Endothelial cell of umbilical vein (primary cell): ENCODE results near the gene CD226. TPM values are rescaled to one million over a fixed set of nuclear protein-coding genes. Genes with fewer than 3 reads are reported as not detected.

Source experiments
- BruUV-seq: library from RNA; stranded (reverse); fragments of 400-500 nt; replicated peaks from 2 replicates; lab custom pipeline; 2021; lab: Mats Ljungman, UMichigan
- CTCF ChIA-PET: fragments of 300-600, 350-600 bp; sonication (Branson Sonifier 250); formaldehyde crosslinking; loops from one replicate; lab custom pipeline; 2021; ENCODE audit warnings: antibody characterized with exemption, inconsistent platforms; lab: Charles Lee
- POLR2A ChIA-PET: fragments of 300-600, 350-600 bp; sonication (Branson Sonifier 250); formaldehyde crosslinking; loops from one replicate; lab custom pipeline; 2021; ENCODE audit warnings: antibody characterized with exemption, inconsistent platforms; lab: Charles Lee
- DNase-seq: peaks from one replicate; pipeline ENCODE4 v3.0.0-alpha.2; 2011; ENCODE audit warnings: low read depth, low spot score
- FAIRE-seq: peaks from 2 replicates; lab custom pipeline; 2011; peaks lifted over from hg19 to GRCh38; lab: Jason Lieb, UNC
- H2AFZ ChIP-seq: 2 replicates; pipeline ENCODE4 v1.6.0; 2012; ENCODE audit warnings: low read depth, low read length, control low read depth, inconsistent platforms
- H3K27ac ChIP-seq: 2 replicates; pipeline ENCODE4 v1.5.1; 2011; ENCODE audit warnings: low read depth, mild to moderate bottlenecking, control low read depth, low read length, moderate library complexity; ENCODE audit not compliant: insufficient read depth
- H3K27me3 ChIP-seq, 2 experiments: 2 replicates each; pipeline versions ENCODE4 v1.6.0 to v1.6.1; 2011; ENCODE audit warnings: low read length in 2 of 2, mixed read lengths in 1 of 2; ENCODE audit not compliant: control insufficient read depth in 2 of 2, insufficient read depth in 2 of 2
- H3K36me3 ChIP-seq, 2 experiments: 2 replicates in 1 of 2; 3 replicates in 1 of 2; pipeline ENCODE4 v1.5.1; 2011; ENCODE audit warnings: low read length in 2 of 2, mild to moderate bottlenecking in 1 of 2, moderate library complexity in 1 of 2; ENCODE audit not compliant: control insufficient read depth in 2 of 2, insufficient read depth in 2 of 2; ENCODE audit errors: extremely low read depth in 1 of 2
- H3K4me1 ChIP-seq: 3 replicates; pipeline ENCODE4 v1.5.1; 2011; ENCODE audit warnings: mild to moderate bottlenecking, low read length; ENCODE audit not compliant: control insufficient read depth, insufficient read depth; ENCODE audit errors: extremely low read depth
- H3K4me2 ChIP-seq: 2 replicates; pipeline ENCODE4 v1.6.1; 2011; ENCODE audit warnings: low read length, control low read depth, mixed read lengths; ENCODE audit not compliant: insufficient read depth
- H3K4me3 ChIP-seq, 3 experiments: fragments of 200-600 bp in 1 of 3; sonication (generic), shearing (Covaris generic) in 1 of 3; replicated peaks in 1 of 3; 2 replicates each; pipeline ENCODE4 v1.5.1; 2011 to 2016; ENCODE audit warnings: control low read depth in 3 of 3, low read length in 3 of 3, mild to moderate bottlenecking in 2 of 3, inconsistent platforms in 1 of 3, low read depth in 1 of 3, moderate library complexity in 1 of 3; ENCODE audit not compliant: insufficient read depth in 1 of 3
- H3K79me2 ChIP-seq: 2 replicates; pipeline ENCODE4 v1.6.0; 2012; ENCODE audit warnings: low read length, inconsistent platforms; ENCODE audit not compliant: control insufficient read depth, insufficient read depth
- H3K9ac ChIP-seq: replicated peaks from 2 replicates; pipeline ENCODE3; 2011; ENCODE audit warnings: low read length, control low read depth; ENCODE audit not compliant: insufficient read depth; ENCODE audit errors: extremely low read depth
- H3K9me1 ChIP-seq: replicated peaks from 3 replicates; pipeline ENCODE4 v1.6.0; 2011; ENCODE audit warnings: mild to moderate bottlenecking, low read length; ENCODE audit not compliant: control insufficient read depth, insufficient read depth; ENCODE audit errors: extremely low read depth
- H3K9me3 ChIP-seq: replicated peaks from 2 replicates; pipeline ENCODE4 v1.5.1; 2012; ENCODE audit warnings: low read length, inconsistent platforms; ENCODE audit not compliant: control insufficient read depth, insufficient read depth
- H4K20me1 ChIP-seq: replicated peaks from 2 replicates; pipeline ENCODE3; 2011; ENCODE audit warnings: mild to moderate bottlenecking, low read length; ENCODE audit not compliant: control insufficient read depth, insufficient read depth; ENCODE audit errors: extremely low read depth
- EZH2 ChIP-seq: IDR thresholded peaks from 2 replicates; pipeline ENCODE4 v1.6.1; 2012; ENCODE audit warnings: borderline replicate concordance, low read depth, mild to moderate bottlenecking, moderate library complexity, low read length, inconsistent platforms; ENCODE audit not compliant: severe bottlenecking
- FOS ChIP-seq: IDR thresholded peaks from 2 replicates; pipeline ENCODE4 v1.6.1; 2011; ENCODE audit warnings: mild to moderate bottlenecking, low read length, moderate library complexity, borderline replicate concordance; ENCODE audit not compliant: insufficient read depth
- GATA2 ChIP-seq: IDR thresholded peaks from 2 replicates; pipeline ENCODE4 v1.7.0; 2011; ENCODE audit warnings: low read depth, mild to moderate bottlenecking, moderate library complexity, mixed read lengths, low read length; ENCODE audit not compliant: insufficient read length, insufficient read depth
- JUN ChIP-seq: IDR thresholded peaks from 2 replicates; pipeline ENCODE4 v1.6.1; 2011; ENCODE audit warnings: borderline replicate concordance, low read depth; ENCODE audit not compliant: insufficient read length, insufficient read depth
- MYC ChIP-seq: IDR thresholded peaks from one replicate; pipeline ENCODE4 v1.6.1; 2011; ENCODE audit warnings: mild to moderate bottlenecking, low read depth, low read length
- POLR2A ChIP-seq: IDR thresholded peaks from 2 replicates; pipeline ENCODE4 v1.6.1; 2012; ENCODE audit warnings: low read depth, mild to moderate bottlenecking, control low read depth, low read length
- POLR2AphosphoS5 ChIP-seq: IDR thresholded peaks from 2 replicates; pipeline ENCODE4 v1.6.1; 2012; ENCODE audit warnings: low read depth, mild to moderate bottlenecking, control low read depth, low read length, moderate library complexity; ENCODE audit not compliant: insufficient read depth
- dilution Hi-C: fragments of 300-500 bp; cut with MboI; formaldehyde crosslinking; loops from one replicate; pipeline ENCODE4 v1.15.0; 2019; ENCODE audit warnings: low sequenced_read_pairs; ENCODE audit not compliant: extremely low pct_ligation_motif_present
- intact Hi-C: fragments of 100-400 bp; cut with micrococcal nuclease; formaldehyde crosslinking; loops from one replicate; pipeline ENCODE4 v1.10.0; 2022
- polyA plus RNA-seq, 4 experiments: library from polyadenylated mRNA; depleted of rRNA in 3 of 4; stranded (reverse) in 3 of 4; unstranded in 1 of 4; fragments of >200 nt; gene quantifications; 2 replicates each; pipeline versions ENCODE4 v1.2.1 to v1.2.3, GENCODE V29; 2011 to 2012; ENCODE audit warnings: missing spikeins in 1 of 4
- total RNA-seq: library from RNA; stranded (reverse); gene quantifications from 2 replicates; pipeline ENCODE4 v1.2.3, GENCODE V29; 2021
- TF ChIP-seq, protein P1 (sequence below): IDR thresholded peaks from 2 replicates; pipeline ENCODE4 v1.6.1; 2011; ENCODE audit not compliant: insufficient read depth, insufficient read length
- TF ChIP-seq, protein P2 (sequence below), 2 donors: IDR thresholded peaks; 1 replicate in 1 of 2; 2 replicates in 1 of 2; pipeline ENCODE4 v1.5.1; 2011; ENCODE audit warnings: low read length in 2 of 2, mild to moderate bottlenecking in 2 of 2, moderate library complexity in 2 of 2, control low read depth in 1 of 2, inconsistent platforms in 1 of 2, low read depth in 1 of 2; ENCODE audit not compliant: insufficient read depth in 1 of 2; ENCODE audit errors: extremely low read depth in 1 of 2

CD226 gene
- total and polyA plus RNA-seq, 2 donors (not counting 3 experiments of a cell fraction or from before 2014, with no cell fraction given) = 0.20 TPM; not detected in 1

DNA sequence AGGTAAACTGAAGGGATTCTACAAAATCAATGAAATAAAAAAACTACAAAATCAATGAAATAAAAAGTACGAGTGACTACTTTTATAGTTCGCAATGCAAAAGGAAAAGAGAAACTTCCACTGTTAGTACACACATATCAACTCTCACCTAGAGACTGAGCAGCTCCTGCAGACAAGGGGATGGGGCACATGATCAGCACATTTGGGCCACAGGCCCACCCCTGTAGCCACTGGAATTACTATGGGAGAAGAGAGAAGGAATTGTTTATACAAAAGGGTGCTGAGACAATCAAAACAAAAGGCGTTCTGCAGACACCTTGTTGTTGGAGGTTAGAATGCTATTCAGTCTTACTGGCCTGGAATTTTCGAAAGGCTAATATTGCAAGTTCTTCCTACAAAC, 34.7 kb upstream of the CD226 start:
- BruUV-seq = no TSS peak
- no peaks in the 10 kb centered on the region for H3K79me2 ChIP-seq
- dilution Hi-C loops = no loop called here
- no peak for TF ChIP-seq MYC
- no peak for TF ChIP-seq JUN
- no peak for TF ChIP-seq POLR2AphosphoS5
- no peak for FAIRE-seq
- no peak overlapping the region for H3K9ac ChIP-seq
- ChIA-PET POLR2A (no interaction called here), CTCF (no interaction called here)
- no peak for DNase-seq
- H3K36me3 ChIP-seq = no peaks in the 10 kb centered on the region
- no peak overlapping the region for H3K27ac ChIP-seq
- no peaks in the 10 kb centered on the region for H4K20me1 ChIP-seq
- H3K4me2 ChIP-seq = no peak overlapping the region
- intact Hi-C loops = no loop called here
- no peak overlapping the region for H2AFZ ChIP-seq
- H3K27me3 ChIP-seq = no peaks in the 10 kb centered on the region
- no peaks in the 10 kb centered on the region for H3K4me1 ChIP-seq
- no peaks in the 10 kb centered on the region for H3K9me3 ChIP-seq
- no peak overlapping the region for H3K4me3 ChIP-seq
- no peaks in the 10 kb centered on the region for H3K9me1 ChIP-seq

DNA sequence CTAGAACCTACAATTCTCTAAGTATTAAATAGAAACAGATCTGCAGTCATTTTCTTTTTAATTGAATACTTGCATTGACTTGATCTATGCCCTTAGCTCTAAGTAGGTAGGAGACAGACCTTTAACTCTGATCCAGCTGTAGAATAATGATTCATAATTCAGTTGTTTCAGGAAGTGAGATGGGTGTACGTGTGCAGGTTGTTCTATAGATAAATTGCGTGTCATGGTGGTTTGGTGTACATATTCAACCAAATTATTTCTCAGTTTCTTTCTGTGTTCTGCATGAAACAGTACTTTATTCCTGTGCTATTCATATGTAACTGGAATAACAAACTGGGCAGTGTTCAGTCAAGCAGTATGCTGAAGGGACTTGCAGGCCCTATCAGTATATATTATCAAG, 34.3 kb upstream of the CD226 start:
- no peak overlapping the region for H3K9ac ChIP-seq
- TF ChIP-seq, protein P1, sequence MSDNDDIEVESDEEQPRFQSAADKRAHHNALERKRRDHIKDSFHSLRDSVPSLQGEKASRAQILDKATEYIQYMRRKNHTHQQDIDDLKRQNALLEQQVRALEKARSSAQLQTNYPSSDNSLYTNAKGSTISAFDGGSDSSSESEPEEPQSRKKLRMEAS = no peak
- TF ChIP-seq, protein P2, sequence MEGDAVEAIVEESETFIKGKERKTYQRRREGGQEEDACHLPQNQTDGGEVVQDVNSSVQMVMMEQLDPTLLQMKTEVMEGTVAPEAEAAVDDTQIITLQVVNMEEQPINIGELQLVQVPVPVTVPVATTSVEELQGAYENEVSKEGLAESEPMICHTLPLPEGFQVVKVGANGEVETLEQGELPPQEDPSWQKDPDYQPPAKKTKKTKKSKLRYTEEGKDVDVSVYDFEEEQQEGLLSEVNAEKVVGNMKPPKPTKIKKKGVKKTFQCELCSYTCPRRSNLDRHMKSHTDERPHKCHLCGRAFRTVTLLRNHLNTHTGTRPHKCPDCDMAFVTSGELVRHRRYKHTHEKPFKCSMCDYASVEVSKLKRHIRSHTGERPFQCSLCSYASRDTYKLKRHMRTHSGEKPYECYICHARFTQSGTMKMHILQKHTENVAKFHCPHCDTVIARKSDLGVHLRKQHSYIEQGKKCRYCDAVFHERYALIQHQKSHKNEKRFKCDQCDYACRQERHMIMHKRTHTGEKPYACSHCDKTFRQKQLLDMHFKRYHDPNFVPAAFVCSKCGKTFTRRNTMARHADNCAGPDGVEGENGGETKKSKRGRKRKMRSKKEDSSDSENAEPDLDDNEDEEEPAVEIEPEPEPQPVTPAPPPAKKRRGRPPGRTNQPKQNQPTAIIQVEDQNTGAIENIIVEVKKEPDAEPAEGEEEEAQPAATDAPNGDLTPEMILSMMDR (IDR thresholded peaks at IDR 0.05; ENCODE audit: extremely low read depth in 1 of 2, insufficient read depth in 1 of 2, low read depth in 1 of 2, low read length in 2 of 2) = no peak
- TF ChIP-seq EZH2 (no peak), POLR2A (no peak), MYC (no peak), FOS (no peak), JUN (no peak), GATA2 (no peak), POLR2AphosphoS5 (no peak)
- H3K36me3 ChIP-seq = no peaks in the 10 kb centered on the region
- H3K4me3 ChIP-seq = no peak overlapping the region
- no peaks in the 10 kb centered on the region for H3K79me2 ChIP-seq
- intact Hi-C loops = no loop called here
- H3K27me3 ChIP-seq = no peaks in the 10 kb centered on the region
- no peaks in the 10 kb centered on the region for H3K9me1 ChIP-seq
- POLR2A ChIA-PET = no interaction called here
- no peak overlapping the region for H3K27ac ChIP-seq
- CTCF ChIA-PET = no interaction called here
- DNase-seq (no peak), FAIRE-seq (no peak)
- no peak overlapping the region for H3K4me2 ChIP-seq
- no peaks in the 10 kb centered on the region for H4K20me1 ChIP-seq
- no peaks in the 10 kb centered on the region for H3K4me1 ChIP-seq
- no peaks in the 10 kb centered on the region for H3K9me3 ChIP-seq
- no peak overlapping the region for H2AFZ ChIP-seq
- BruUV-seq = no TSS peak
- dilution Hi-C loops = no loop called here
